Thoracic aorta (tissue), 2 donors: ENCODE results near the gene TMCO2. TPM values are rescaled to one million over a fixed set of nuclear protein-coding genes. Genes with fewer than 3 reads are reported as not detected.

Experiments
- ATAC-seq: fragments of 150-250 bp; one replicate; pipeline ENCODE4 v1.8.0; 2017; ENCODE audit warnings: low read depth; ENCODE audit not compliant: insufficient number of reproducible peaks, low FRiP score
- DNase-seq: peaks from one replicate; pipeline ENCODE4 v3.0.0-alpha.2; 2020; ENCODE audit warnings: low spot score
- H3K27ac ChIP-seq, 2 donors: fragments of 200-600 bp; sonication (generic); 1 replicate in 1 of 2; 2 replicates in 1 of 2; pipeline ENCODE4 v1.5.1; 2016; ENCODE audit warnings: mild to moderate bottlenecking in 2 of 2, moderate library complexity in 2 of 2
- H3K27me3 ChIP-seq: fragments of 200-600 bp; sonication (generic); replicated peaks from 2 replicates; pipeline ENCODE4 v1.6.0; 2016; ENCODE audit warnings: mild to moderate bottlenecking; ENCODE audit not compliant: insufficient read depth
- H3K36me3 ChIP-seq: fragments of 200-600 bp; sonication (generic); one replicate; pipeline ENCODE4 v1.5.1; 2016
- H3K4me1 ChIP-seq, 2 donors: fragments of 200-600 bp; sonication (generic); 1 replicate in 1 of 2; 2 replicates in 1 of 2; pipeline versions ENCODE4 v1.5.1 to v1.6.0; 2016; ENCODE audit warnings: low read depth in 2 of 2, mild to moderate bottlenecking in 1 of 2; ENCODE audit not compliant: control insufficient read depth in 1 of 2
- H3K4me3 ChIP-seq: fragments of 200-600 bp; sonication (generic); 2 replicates; pipeline ENCODE4 v1.5.1; 2016; ENCODE audit warnings: mild to moderate bottlenecking
- H3K9me3 ChIP-seq: fragments of 200-600 bp; sonication (generic); 2 replicates; pipeline ENCODE4 v1.5.1; 2016
- CTCF ChIP-seq: fragments of 200-600 bp; sonication (generic); IDR thresholded peaks from one replicate; pipeline ENCODE4 v1.5.1; 2019; ENCODE audit warnings: antibody characterized with exemption
- total RNA-seq, 2 donors: library from RNA; depleted of rRNA; stranded (reverse); fragments of >200 nt; gene quantifications; one replicate each; pipeline versions ENCODE4 v1.1.0 to v1.2.3, GENCODE V29; 2016

The TMCO2 gene
- total RNA-seq, 2 donors from 2014 or later = not detected

- no peak for ATAC-seq
- no peak for TF ChIP-seq CTCF
- Histone ChIP-seq H3K4me3 (no peak overlapping the region), H3K27me3 (no peaks in the 10 kb centered on the region), H3K36me3 (peaks cover 61% of the 10 kb centered on the region), H3K27ac (no peak overlapping the region), H3K4me1 (no peaks in the 10 kb centered on the region), H3K9me3 (no peaks in the 10 kb centered on the region)
- no peak for DNase-seq
These were observed 43.6 kb downstream of the TMCO2 start for GRCh38 chr1:40291293-40291692.

GRCh38 chr1:40299366-40300248, 51.9 kb downstream of the TMCO2 start:
- ATAC-seq = no peak
- Histone ChIP-seq H3K4me1 (no peaks in the 10 kb centered on the region), H3K9me3 (no peaks in the 10 kb centered on the region), H3K27me3 (no peaks in the 10 kb centered on the region), H3K4me3 (no peak overlapping the region), H3K27ac (no peak overlapping the region), H3K36me3 (no peaks in the 10 kb centered on the region)
- TF ChIP-seq CTCF = no peak
- no peak for DNase-seq

- no peak overlapping the region for H3K27ac ChIP-seq
- no peak for TF ChIP-seq CTCF
- no peaks in the 10 kb centered on the region for H3K9me3 ChIP-seq
- H3K4me3 ChIP-seq = no peak overlapping the region
- H3K4me1 ChIP-seq = no peaks in the 10 kb centered on the region
- DNase-seq = no peak
- no peaks in the 10 kb centered on the region for H3K27me3 ChIP-seq
- H3K36me3 ChIP-seq = no peaks in the 10 kb centered on the region
- no peak for ATAC-seq
These were observed 52.5 kb downstream of the TMCO2 start for GRCh38 chr1:40300249-40300567.

DNA sequence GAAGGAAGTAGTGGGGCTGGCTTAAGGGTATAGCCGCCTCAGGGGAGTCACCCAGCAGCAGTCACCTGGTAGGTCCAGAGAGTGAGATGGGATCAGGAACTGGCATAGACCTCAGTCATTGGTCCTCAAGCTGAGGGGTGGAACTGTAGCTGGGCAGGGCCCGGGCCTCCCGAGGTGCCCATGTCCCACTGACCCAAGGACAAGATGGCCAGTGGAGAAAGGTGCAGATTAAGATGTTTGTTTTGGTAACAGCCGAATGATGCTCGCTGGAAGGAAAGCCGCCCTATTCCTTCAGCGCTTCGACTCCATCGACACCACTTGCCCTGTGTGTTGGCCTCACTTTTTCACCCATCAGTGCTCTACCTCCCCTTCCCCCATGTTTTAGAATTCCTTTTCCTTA, 52.9 kb downstream of the TMCO2 start:
- ATAC-seq (no peak), DNase-seq (no peak)
- H3K4me1 ChIP-seq = no peaks in the 10 kb centered on the region
- H3K27me3 ChIP-seq = no peaks in the 10 kb centered on the region
- no peaks in the 10 kb centered on the region for H3K36me3 ChIP-seq
- H3K27ac ChIP-seq = no peak overlapping the region
- TF ChIP-seq CTCF = no peak
- no peaks in the 10 kb centered on the region for H3K9me3 ChIP-seq
- H3K4me3 ChIP-seq = no peak overlapping the region

- no peaks in the 10 kb centered on the region for H3K4me1 ChIP-seq
- DNase-seq = no peak
- H3K4me3 ChIP-seq = no peak overlapping the region
- H3K36me3 ChIP-seq = no peaks in the 10 kb centered on the region
- H3K27ac ChIP-seq = no peak overlapping the region
- no peak for ATAC-seq
- H3K27me3 ChIP-seq = no peaks in the 10 kb centered on the region
- H3K9me3 ChIP-seq = no peaks in the 10 kb centered on the region
- TF ChIP-seq CTCF = no peak
These were observed 53.3 kb downstream of the TMCO2 start for GRCh38 chr1:40301066-40301465.

Other genes with a start within 250 kb of the TMCO2 start
- gene CAP1, start 207.2 kb upstream of the TMCO2 start, total RNA-seq = 100 to 1,000 TPM; 315 to 409 TPM
- 10 to 100 TPM; 68.5 to 89.8 TPM for gene PPT1, start 150.7 kb upstream of the TMCO2 start, total RNA-seq
- 10 to 100 TPM; 15.7 to 22.5 TPM for gene RLF, start 86.5 kb upstream of the TMCO2 start, total RNA-seq
- 10 to 100 TPM; 48.3 to 87.9 TPM for gene ZMPSTE24, start 10.3 kb downstream of the TMCO2 start, total RNA-seq
- 10 to 100 TPM; 16.7 to 36.4 TPM for gene COL9A2, start 69.3 kb downstream of the TMCO2 start, total RNA-seq
- gene SMAP2, start 125.8 kb downstream of the TMCO2 start, total RNA-seq = 10 to 100 TPM; 42.3 to 75.3 TPM
- gene ZFP69B, start 202.5 kb downstream of the TMCO2 start, total RNA-seq = under 1 TPM; 0.71 to 0.95 TPM
- 1 to 10 TPM; 3.2 to 5.1 TPM for gene ZFP69, start 229.4 kb downstream of the TMCO2 start, total RNA-seq